Dendritic cell treated with granulocyte-macrophage colony-stimulating factor and Interleukin-4, amounts not matched to agents 40 ng/mL and 50 ng/mL, for 4 days (primary cell): ENCODE results near the gene BCR.

ENCODE experiments used
- H3K27ac Mint-ChIP-seq: one replicate; pipeline ENCODE4 v1.8.0; 2022; ENCODE audit warnings: mild to moderate bottlenecking, mixed read lengths
- H3K27me3 Mint-ChIP-seq: one replicate; pipeline ENCODE4 v1.8.0; 2022; ENCODE audit warnings: mild to moderate bottlenecking, mixed read lengths
- H3K36me3 Mint-ChIP-seq: one replicate; pipeline ENCODE4 v1.8.0; 2022; ENCODE audit warnings: low read depth, mixed read lengths
- H3K4me1 Mint-ChIP-seq: one replicate; pipeline ENCODE4 v1.8.0; 2022; ENCODE audit warnings: low read depth, mixed read lengths
- H3K4me3 Mint-ChIP-seq: one replicate; pipeline ENCODE4 v1.8.0; 2022; ENCODE audit warnings: mild to moderate bottlenecking, moderate library complexity, mixed read lengths
- H3K9me3 Mint-ChIP-seq: one replicate; pipeline ENCODE4 v1.8.0; 2022; ENCODE audit warnings: mixed read lengths
- intact Hi-C: fragments of 100-400 bp; cut with micrococcal nuclease; formaldehyde crosslinking; loops from one replicate; pipeline ENCODE4 v1.15.0; 2022

BCR gene

GRCh38 chr22:23144932-23145877, 35.1 kb upstream of the BCR start, which contains the start of gene RAB36:
RAB36 (plus strand) TSS chr22:23145477; CDS start chr22:23146617, 1,140 bp downstream.
- intact Hi-C loops: no loop called here

GRCh38 chr22:23145878-23146470, 34.3 kb upstream of the BCR start:
- H3K4me3 Mint-ChIP-seq: no peak overlapping the region
- peak overlapping the region; percentile 15 for H3K27ac Mint-ChIP-seq
- H3K4me1 Mint-ChIP-seq: peaks cover 36% of the 10 kb centered on the region
- H3K9me3 Mint-ChIP-seq: no peaks in the 10 kb centered on the region
- H3K36me3 Mint-ChIP-seq: no peaks in the 10 kb centered on the region
- intact Hi-C loops: no loop called here
- H3K27me3 Mint-ChIP-seq: peaks cover 14% of the 10 kb centered on the region

More at GRCh38 chr22:23144932-23145877, 35.1 kb upstream of the BCR start, which contains the start of gene RAB36:
- Mint-ChIP-seq H3K36me3 (no peaks in the 10 kb centered on the region), H3K9me3 (no peaks in the 10 kb centered on the region), H3K4me3 (peak within 1 kb of the TSS; percentile 66), H3K27ac (peak within 1 kb of the TSS; percentile 15), H3K4me1 (peaks cover 30% of the 10 kb centered on the region), H3K27me3 (peaks cover 14% of the 10 kb centered on the region)

- Mint-ChIP-seq H3K27ac (no peak overlapping the region), H3K27me3 (peaks cover 14% of the 10 kb centered on the region), H3K36me3 (no peaks in the 10 kb centered on the region), H3K9me3 (no peaks in the 10 kb centered on the region), H3K4me3 (no peak overlapping the region), H3K4me1 (peaks cover 34% of the 10 kb centered on the region)
- intact Hi-C loops: no loop called here
These were observed 33.7 kb upstream of the BCR start for GRCh38 chr22:23146478-23147205.

GRCh38 chr22:23147617-23148387, 32.5 kb upstream of the BCR start:
- H3K4me3 Mint-ChIP-seq: no peak overlapping the region
- peaks cover 31% of the 10 kb centered on the region for H3K4me1 Mint-ChIP-seq
- H3K9me3 Mint-ChIP-seq: no peaks in the 10 kb centered on the region
- intact Hi-C loops: no loop called here
- no peak overlapping the region for H3K27ac Mint-ChIP-seq
- H3K36me3 Mint-ChIP-seq: no peaks in the 10 kb centered on the region
- peaks cover 14% of the 10 kb centered on the region for H3K27me3 Mint-ChIP-seq

- Mint-ChIP-seq H3K4me1 (peaks cover 43% of the 10 kb centered on the region), H3K36me3 (no peaks in the 10 kb centered on the region), H3K27ac (no peak overlapping the region), H3K27me3 (peaks cover 7% of the 10 kb centered on the region), H3K4me3 (no peak overlapping the region), H3K9me3 (no peaks in the 10 kb centered on the region)
- intact Hi-C loops: no loop called here
These were observed 30.5 kb upstream of the BCR start for GRCh38 chr22:23149743-23150238.

- intact Hi-C loops: no loop called here
- H3K9me3 Mint-ChIP-seq: no peaks in the 10 kb centered on the region
- no peaks in the 10 kb centered on the region for H3K36me3 Mint-ChIP-seq
- H3K27ac Mint-ChIP-seq: no peak overlapping the region
- peaks cover 1% of the 10 kb centered on the region for H3K27me3 Mint-ChIP-seq
- no peak overlapping the region for H3K4me3 Mint-ChIP-seq
- H3K4me1 Mint-ChIP-seq: peaks cover 33% of the 10 kb centered on the region
These were observed 29.5 kb upstream of the BCR start for GRCh38 chr22:23150762-23151161.

GRCh38 chr22:23151827-23152226, 28.5 kb upstream of the BCR start:
- peaks cover 1% of the 10 kb centered on the region for H3K27me3 Mint-ChIP-seq
- peaks cover 35% of the 10 kb centered on the region for H3K4me1 Mint-ChIP-seq
- no peaks in the 10 kb centered on the region for H3K9me3 Mint-ChIP-seq
- H3K27ac Mint-ChIP-seq: no peak overlapping the region
- intact Hi-C loops: no loop called here
- no peaks in the 10 kb centered on the region for H3K36me3 Mint-ChIP-seq
- H3K4me3 Mint-ChIP-seq: no peak overlapping the region

GRCh38 chr22:23152238-23153114, 27.8 kb upstream of the BCR start:
- Mint-ChIP-seq H3K4me3 (no peak overlapping the region), H3K27me3 (peaks cover 1% of the 10 kb centered on the region), H3K9me3 (no peaks in the 10 kb centered on the region), H3K27ac (no peak overlapping the region), H3K36me3 (no peaks in the 10 kb centered on the region), H3K4me1 (peaks cover 38% of the 10 kb centered on the region)
- intact Hi-C loops: no loop called here

- intact Hi-C loops: no loop called here
These were observed 26.3 kb upstream of the BCR start for GRCh38 chr22:23153994-23154393.

GRCh38 chr22:23154461-23154860, 25.8 kb upstream of the BCR start:
- H3K36me3 Mint-ChIP-seq: no peaks in the 10 kb centered on the region
- no peaks in the 10 kb centered on the region for H3K27me3 Mint-ChIP-seq
- intact Hi-C loops: no loop called here
- H3K4me1 Mint-ChIP-seq: peaks cover 43% of the 10 kb centered on the region
- no peaks in the 10 kb centered on the region for H3K9me3 Mint-ChIP-seq
- no peak overlapping the region for H3K4me3 Mint-ChIP-seq
- no peak overlapping the region for H3K27ac Mint-ChIP-seq

More at GRCh38 chr22:23153994-23154393, 26.3 kb upstream of the BCR start:
- H3K27me3 Mint-ChIP-seq: no peaks in the 10 kb centered on the region
- H3K36me3 Mint-ChIP-seq: no peaks in the 10 kb centered on the region
- H3K4me3 Mint-ChIP-seq: no peak overlapping the region
- H3K9me3 Mint-ChIP-seq: no peaks in the 10 kb centered on the region
- peaks cover 38% of the 10 kb centered on the region for H3K4me1 Mint-ChIP-seq
- no peak overlapping the region for H3K27ac Mint-ChIP-seq

- Mint-ChIP-seq H3K36me3 (no peaks in the 10 kb centered on the region), H3K27ac (no peak overlapping the region), H3K27me3 (no peaks in the 10 kb centered on the region), H3K9me3 (no peaks in the 10 kb centered on the region), H3K4me3 (no peak overlapping the region), H3K4me1 (peaks cover 44% of the 10 kb centered on the region)
- intact Hi-C loops: no loop called here
These were observed 25.2 kb upstream of the BCR start for GRCh38 chr22:23155143-23155542.

- Mint-ChIP-seq H3K4me1 (peaks cover 40% of the 10 kb centered on the region), H3K27me3 (no peaks in the 10 kb centered on the region), H3K36me3 (no peaks in the 10 kb centered on the region), H3K4me3 (no peak overlapping the region), H3K27ac (no peak overlapping the region), H3K9me3 (no peaks in the 10 kb centered on the region)
- intact Hi-C loops: no loop called here
These were observed 24.5 kb upstream of the BCR start for GRCh38 chr22:23155831-23156230.
